Measurements from ENCODE around the gene GSN.

- TF ChIP-seq CTCF (IDR thresholded peaks at IDR 0.05) (no peak), POLR2A (IDR thresholded peaks at IDR 0.05) (no peak), POLR2AphosphoS5 (IDR thresholded peaks at IDR 0.05) (no peak)
Measured at GRCh38 chr9:121292801-121293241, 24.9 kb downstream of the GSN start.
